Kidney (tissue), 14 donors: ENCODE data around the gene SCAMP2. TPM values are rescaled to one million over a fixed set of nuclear protein-coding genes. Genes with fewer than 3 reads are reported as not detected.

Source experiments
- DNase-seq, 5 donors: peaks; one replicate each; pipeline ENCODE4 v3.0.0-alpha.2; 2013 to 2020
- FAIRE-seq: peaks from 2 replicates; lab custom pipeline; 2012; peaks lifted over from hg19 to GRCh38; lab: Jason Lieb, UNC
- H3K27ac ChIP-seq, 2 donors: one replicate each; pipeline ENCODE4 v1.7.0; 2013; ENCODE audit warnings: low read depth in 2 of 2, low read length in 2 of 2, inconsistent platforms in 1 of 2
- H3K27me3 ChIP-seq: one replicate; pipeline ENCODE4 v1.7.1; 2013; ENCODE audit warnings: low read length, inconsistent platforms; ENCODE audit not compliant: control insufficient read depth, insufficient read depth
- H3K36me3 ChIP-seq, 3 donors: one replicate each; pipeline versions ENCODE4 v1.7.0 to v1.7.1; 2013; ENCODE audit warnings: low read length in 3 of 3, control low read depth in 1 of 3, inconsistent platforms in 1 of 3; ENCODE audit not compliant: insufficient read depth in 3 of 3, control insufficient read depth in 2 of 3
- H3K4me1 ChIP-seq, 3 donors: one replicate each; pipeline versions ENCODE4 v1.7.0 to v1.7.1; 2013; ENCODE audit warnings: low read length in 3 of 3, inconsistent platforms in 1 of 3, low read depth in 1 of 3; ENCODE audit not compliant: control insufficient read depth in 2 of 3, insufficient read depth in 2 of 3
- H3K4me3 ChIP-seq, 3 donors: one replicate each; pipeline versions ENCODE4 v1.7.0 to v1.8.1; 2013; ENCODE audit warnings: low read length in 3 of 3, control low read depth in 1 of 3, inconsistent platforms in 1 of 3
- H3K9ac ChIP-seq, 3 donors: one replicate each; pipeline versions ENCODE4 v1.7.0 to v1.7.1; 2013; ENCODE audit warnings: low read length in 3 of 3, control low read depth in 1 of 3, inconsistent platforms in 1 of 3
- H3K9me3 ChIP-seq, 3 donors: one replicate each; pipeline versions ENCODE4 v1.7.0 to v1.7.1; 2013; ENCODE audit warnings: low read length in 3 of 3, control low read depth in 1 of 3, inconsistent platforms in 1 of 3; ENCODE audit not compliant: control insufficient read depth in 2 of 3, insufficient read depth in 1 of 3
- intact Hi-C: fragments of 100-400 bp; cut with DNase I; formaldehyde crosslinking; loops from one replicate; pipeline ENCODE4 v1.11.1; 2022
- polyA plus RNA-seq: library from polyadenylated mRNA; stranded (reverse); fragments of 350-450 nt; fragmentation: Illumina TruSeq; extraction: RNeasy Lipid Tissue Mini Kit (QIAGEN cat#74804); gene quantifications from one replicate; pipeline ENCODE4 v1.2.3, GENCODE V29; 2014; ENCODE audit warnings: low read depth, low replicate concordance; ENCODE audit not compliant: insufficient read depth
- total RNA-seq: library from RNA; stranded (reverse); fragmentation: NEBNext Ultra II Directional; extraction: Animal tissue kit (Norgen Biotek cat#: 25700); gene quantifications from one replicate; pipeline ENCODE4 v1.2.1, GENCODE V29; 2021
- TF ChIP-seq, protein P1 (sequence below): IDR thresholded peaks from 3 replicates; pipeline ENCODE4 v1.5.1; 2012; ENCODE audit warnings: mild to moderate bottlenecking, moderate library complexity, borderline replicate concordance; ENCODE audit not compliant: insufficient read depth; ENCODE audit errors: extremely low read depth
- donor health status: control.
- donor health status: control.
- donor health status: control.
- donor health status: control.
- donor health status: control.
- donor health status: DM: yes; HTN: yes; CAD: no.
- donor health status: Normal renal cell carcinoma (clear cell type).

The SCAMP2 gene
- total and polyA plus RNA-seq, 2 donors from 2014 or later, result 87.9 to 102 TPM

DNA sequence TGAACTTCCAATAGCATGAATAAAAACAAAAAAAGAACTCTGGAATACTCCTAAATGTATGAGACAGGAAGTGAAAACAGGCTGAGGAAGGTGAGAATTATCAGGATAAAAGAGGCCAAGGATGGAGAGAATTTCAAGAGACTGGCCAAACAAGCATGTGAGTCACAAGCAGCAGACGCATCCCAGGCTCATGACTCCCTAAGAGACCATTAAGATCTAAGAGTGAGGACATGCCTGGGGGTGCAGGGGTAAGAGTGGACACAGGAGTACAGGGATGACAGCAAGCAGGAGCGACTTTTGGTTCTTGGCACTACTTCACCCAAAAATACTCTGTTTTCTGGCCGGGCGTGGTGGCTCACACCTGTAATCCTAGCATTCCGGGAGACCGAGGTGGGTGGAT is 7.1 kb downstream of the SCAMP2 start:
- H3K36me3 ChIP-seq, result no peaks in the 10 kb centered on the region
- H3K4me3 ChIP-seq, result no peak overlapping the region
- peaks cover 8 to 43% (median 39%) of the 10 kb centered on the region in 3 donors for H3K4me1 ChIP-seq
- intact Hi-C loops, result no loop called here
- peak overlapping the region; percentile 45 to 64 for H3K27ac ChIP-seq
- H3K27me3 ChIP-seq, result no peaks in the 10 kb centered on the region
- peak overlapping the region in 1 of 3 donors; percentile 55 for H3K9ac ChIP-seq
- H3K9me3 ChIP-seq, result no peaks in the 10 kb centered on the region
- DNase-seq, result no peak
- no peak for FAIRE-seq
- TF ChIP-seq, protein P1, sequence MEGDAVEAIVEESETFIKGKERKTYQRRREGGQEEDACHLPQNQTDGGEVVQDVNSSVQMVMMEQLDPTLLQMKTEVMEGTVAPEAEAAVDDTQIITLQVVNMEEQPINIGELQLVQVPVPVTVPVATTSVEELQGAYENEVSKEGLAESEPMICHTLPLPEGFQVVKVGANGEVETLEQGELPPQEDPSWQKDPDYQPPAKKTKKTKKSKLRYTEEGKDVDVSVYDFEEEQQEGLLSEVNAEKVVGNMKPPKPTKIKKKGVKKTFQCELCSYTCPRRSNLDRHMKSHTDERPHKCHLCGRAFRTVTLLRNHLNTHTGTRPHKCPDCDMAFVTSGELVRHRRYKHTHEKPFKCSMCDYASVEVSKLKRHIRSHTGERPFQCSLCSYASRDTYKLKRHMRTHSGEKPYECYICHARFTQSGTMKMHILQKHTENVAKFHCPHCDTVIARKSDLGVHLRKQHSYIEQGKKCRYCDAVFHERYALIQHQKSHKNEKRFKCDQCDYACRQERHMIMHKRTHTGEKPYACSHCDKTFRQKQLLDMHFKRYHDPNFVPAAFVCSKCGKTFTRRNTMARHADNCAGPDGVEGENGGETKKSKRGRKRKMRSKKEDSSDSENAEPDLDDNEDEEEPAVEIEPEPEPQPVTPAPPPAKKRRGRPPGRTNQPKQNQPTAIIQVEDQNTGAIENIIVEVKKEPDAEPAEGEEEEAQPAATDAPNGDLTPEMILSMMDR, result no peak

DNA sequence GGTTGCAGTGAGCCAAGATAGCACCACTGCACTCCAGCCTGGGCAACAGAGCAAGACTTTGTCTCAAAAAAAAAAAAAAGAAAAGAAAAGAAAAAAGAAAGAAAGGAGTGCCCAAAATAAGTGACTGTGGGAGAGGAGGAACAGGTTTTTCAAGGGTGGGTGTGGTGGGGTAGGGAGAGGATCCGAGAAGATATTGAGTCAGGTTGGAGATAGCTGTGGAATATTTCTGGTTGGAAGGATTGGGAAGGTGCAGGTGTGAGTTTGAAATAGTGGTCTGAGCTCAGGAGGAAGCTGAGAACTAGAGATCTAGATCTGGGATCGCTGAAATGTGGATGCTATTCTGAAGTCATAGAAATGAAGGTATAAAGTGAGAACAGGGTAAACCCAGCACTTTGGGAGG is 7.8 kb downstream of the SCAMP2 start:
- no peaks in the 10 kb centered on the region for H3K36me3 ChIP-seq
- H3K4me1 ChIP-seq, result peaks cover 5 to 37% (median 31%) of the 10 kb centered on the region in 3 donors
- no peak for FAIRE-seq
- TF ChIP-seq, protein P1, result no peak
- intact Hi-C loops, result no loop called here
- H3K9me3 ChIP-seq, result no peaks in the 10 kb centered on the region
- no peaks in the 10 kb centered on the region for H3K27me3 ChIP-seq
- no peak overlapping the region for H3K9ac ChIP-seq
- no peak for DNase-seq
- H3K4me3 ChIP-seq, result no peak overlapping the region
- H3K27ac ChIP-seq, result peak overlapping the region in 1 of 2 donors; percentile 0

DNA sequence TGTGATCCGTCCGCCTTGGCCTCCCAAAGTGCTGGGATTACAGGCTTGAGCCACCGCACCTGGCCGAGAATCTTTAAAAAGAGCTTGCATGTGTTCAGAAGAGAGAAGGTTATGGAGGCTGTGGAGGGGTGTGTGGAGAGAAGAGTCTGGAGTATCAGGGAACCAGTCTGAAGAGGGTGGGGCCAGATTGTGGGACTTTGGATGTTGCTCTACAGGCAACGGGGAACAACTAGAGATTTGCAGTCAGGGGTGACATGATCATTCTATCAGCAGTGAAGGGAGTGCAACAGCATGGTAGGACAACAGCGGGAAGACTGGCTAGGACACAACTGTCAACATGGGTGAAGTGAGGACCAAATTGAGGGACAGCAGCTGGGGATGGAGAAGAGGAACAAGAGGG is 8.9 kb downstream of the SCAMP2 start:
- TF ChIP-seq, protein P1, result no peak
- intact Hi-C loops, result no loop called here
- peaks cover 0 to 31% (median 22%) of the 10 kb centered on the region in 3 donors for H3K4me1 ChIP-seq
- FAIRE-seq (no peak), DNase-seq (no peak)
- peak overlapping the region in 1 of 3 donors; percentile 18 for H3K4me3 ChIP-seq
- H3K27me3 ChIP-seq, result no peaks in the 10 kb centered on the region
- H3K27ac ChIP-seq, result peak overlapping the region; percentile 56 to 67
- no peak overlapping the region for H3K9ac ChIP-seq
- no peaks in the 10 kb centered on the region for H3K36me3 ChIP-seq
- H3K9me3 ChIP-seq, result no peaks in the 10 kb centered on the region
